Panc1 (cell line): ENCODE results near the gene SPRED3.

ENCODE experiments used
- CTCF ChIP-seq: fragments of 450-650 bp; IDR thresholded peaks from 2 replicates; pipeline ENCODE4 v1.5.1; 2017; ENCODE audit warnings: mild to moderate bottlenecking
- POLR2AphosphoS5 ChIP-seq: IDR thresholded peaks from 2 replicates; pipeline ENCODE4 v1.6.1; 2012; ENCODE audit warnings: mild to moderate bottlenecking, low read depth, low read length, moderate library complexity
- REST ChIP-seq, 2 experiments: IDR thresholded peaks; 2 replicates each; pipeline ENCODE4 v1.6.1; 2011 to 2012; ENCODE audit warnings: low read depth in 2 of 2, control low read depth in 1 of 2, low read length in 1 of 2, mild to moderate bottlenecking in 1 of 2, moderate library complexity in 1 of 2; ENCODE audit not compliant: insufficient read depth in 1 of 2

GRCh38 chr19:38424272-38424671, 35.8 kb downstream of the SPRED3 start:
- no peak for TF ChIP-seq POLR2AphosphoS5
- TF ChIP-seq CTCF = no peak
- TF ChIP-seq REST (IDR thresholded peaks at IDR 0.05; ENCODE audit: insufficient read depth in 1 of 2, low read depth in 2 of 2, low read length in 1 of 2) = no peak
